ENCODE results near the gene PLCB3. TPM values are rescaled to one million over a fixed set of nuclear protein-coding genes. Genes with fewer than 3 reads are reported as not detected.

Gene PLCB3
- total RNA-seq, 2 experiments from 2014 or later: 4.4 to 4.7 TPM

- Mint-ChIP-seq H3K27ac (peak within 1 kb of the TSS; percentile 91), H3K4me3 (peak within 1 kb of the TSS; percentile 95), H3K9me3 (no peaks in the 10 kb centered on the region), H3K27me3 (ENCODE audit: low read depth) (no peaks in the 10 kb centered on the region), H3K4me1 (ENCODE audit: low read depth) (peaks cover 29% of the 10 kb centered on the region), H3K36me3 (ENCODE audit: low read depth) (peaks cover 14% of the 10 kb centered on the region)
- CTCF ChIA-PET: interaction anchor here (0.7 to 1.6 kb wide), 4 partner anchors 43 to 55 kb away, joined by 3 to 5 read pairs (median 4); partner anchors contain the start of gene CATSPERZ
- intact Hi-C loops (cut with micrococcal nuclease): loop anchor here (1.0 to 10.0 kb wide), 7 partner anchors 16 to 838 kb away; partner anchors contain the start of genes BAD, CDCA5, DNAJC4 and ESRRA
- DNase-seq: peak; percentile 80
These were observed 4.2 kb upstream of the PLCB3 start, which contains the start of gene PPP1R14B for GRCh38 chr11:64246871-64247728. Gene PPP1R14B, minus strand, starts transcription at chr11:64246943. Its CDS starts 270 bp downstream, at chr11:64246673.

- CTCF ChIA-PET: interaction anchor here (0.7 to 1.3 kb wide), 3 partner anchors 14 to 54 kb away, joined by 3 to 4 read pairs (median 3); no protein-coding TSS in a partner anchor
- intact Hi-C loops (cut with micrococcal nuclease): loop anchor here (2.0 to 10.0 kb wide), 2 partner anchors 17 to 837 kb away; partner anchors contain the start of genes CDCA5, DNAJC4 and ZFPL1
- Mint-ChIP-seq H3K27me3 (ENCODE audit: low read depth) (no peaks in the 10 kb centered on the region), H3K9me3 (no peaks in the 10 kb centered on the region), H3K27ac (no peak overlapping the region), H3K4me3 (peak overlapping the region; percentile 52), H3K36me3 (ENCODE audit: low read depth) (peaks cover 11% of the 10 kb centered on the region), H3K4me1 (ENCODE audit: low read depth) (peaks cover 25% of the 10 kb centered on the region)
- DNase-seq: no peak
These were observed 3.4 kb upstream of the PLCB3 start for GRCh38 chr11:64247729-64248531.

GRCh38 chr11:64248578-64248977 is 2.8 kb upstream of the PLCB3 start:
- peaks cover 6% of the 10 kb centered on the region for H3K36me3 Mint-ChIP-seq (ENCODE audit: low read depth)
- H3K4me1 Mint-ChIP-seq (ENCODE audit: low read depth): peaks cover 19% of the 10 kb centered on the region
- CTCF ChIA-PET: interaction anchor here (1.0 to 4.1 kb wide), 4 partner anchors 13 to 56 kb away, joined by 3 to 23 read pairs (median 7); partner anchors contain the start of gene ESRRA
- no peak overlapping the region for H3K27ac Mint-ChIP-seq
- H3K4me3 Mint-ChIP-seq: no peak overlapping the region
- DNase-seq: no peak
- intact Hi-C loops (cut with micrococcal nuclease): loop anchor here (10.0 kb wide), 1 partner anchor 836 kb away; the partner anchor contains the start of genes CDCA5 and ZFPL1
- no peaks in the 10 kb centered on the region for H3K9me3 Mint-ChIP-seq
- H3K27me3 Mint-ChIP-seq (ENCODE audit: low read depth): no peaks in the 10 kb centered on the region

- DNase-seq: no peak
- Mint-ChIP-seq H3K4me3 (no peak overlapping the region), H3K4me1 (ENCODE audit: low read depth) (peaks cover 17% of the 10 kb centered on the region), H3K9me3 (no peaks in the 10 kb centered on the region), H3K27ac (no peak overlapping the region), H3K36me3 (ENCODE audit: low read depth) (peaks cover 1% of the 10 kb centered on the region), H3K27me3 (ENCODE audit: low read depth) (no peaks in the 10 kb centered on the region)
- intact Hi-C loops (cut with micrococcal nuclease): loop anchor here (10.0 kb wide), 1 partner anchor 836 kb away; the partner anchor contains the start of genes CDCA5 and ZFPL1
- CTCF ChIA-PET: interaction anchor here (1.5 to 4.1 kb wide), 3 partner anchors 23 to 55 kb away, joined by 5 to 23 read pairs (median 10); partner anchors contain the start of gene ESRRA
These were observed 2.3 kb upstream of the PLCB3 start for GRCh38 chr11:64249038-64249437.

- Mint-ChIP-seq H3K27me3 (ENCODE audit: low read depth) (no peaks in the 10 kb centered on the region), H3K27ac (no peak overlapping the region)
- DNase-seq: no peak
These were observed 1.5 kb upstream of the PLCB3 start for GRCh38 chr11:64249563-64250414.

GRCh38 chr11:64250415-64251015 is 815 bp upstream of the PLCB3 start:
- Mint-ChIP-seq H3K9me3 (no peaks in the 10 kb centered on the region), H3K4me1 (ENCODE audit: low read depth) (peaks cover 13% of the 10 kb centered on the region), H3K27ac (no peak overlapping the region), H3K27me3 (ENCODE audit: low read depth) (no peaks in the 10 kb centered on the region), H3K4me3 (peak overlapping the region; percentile 76), H3K36me3 (ENCODE audit: low read depth) (no peaks in the 10 kb centered on the region)
- intact Hi-C loops (cut with micrococcal nuclease): loop anchor here (1.0 kb wide), 3 partner anchors 19 to 55 kb away; partner anchors contain the start of genes ESRRA and FERMT3
- no peak for DNase-seq
- CTCF ChIA-PET: interaction anchor here (0.5 to 4.1 kb wide), 14 partner anchors 19 to 1431 kb away, joined by 3 to 27 read pairs (median 5); partner anchors contain the start of genes CATSPERZ, ESRRA and FERMT3

More at GRCh38 chr11:64249563-64250414, 1.5 kb upstream of the PLCB3 start:
- Mint-ChIP-seq H3K4me3 (peak overlapping the region; percentile 4), H3K4me1 (ENCODE audit: low read depth) (peaks cover 17% of the 10 kb centered on the region), H3K36me3 (ENCODE audit: low read depth) (peaks cover 1% of the 10 kb centered on the region), H3K9me3 (no peaks in the 10 kb centered on the region)
- intact Hi-C loops (cut with micrococcal nuclease): loop anchor here (10.0 kb wide), 1 partner anchor 835 kb away; the partner anchor contains the start of genes CDCA5 and ZFPL1
- CTCF ChIA-PET: interaction anchor here (0.6 to 4.1 kb wide), 10 partner anchors 20 to 105 kb away, joined by 3 to 27 read pairs (median 7); partner anchors contain the start of genes CATSPERZ, ESRRA and FERMT3

GRCh38 chr11:64251753-64252002 is 348 bp downstream of the PLCB3 start:
- intact Hi-C loops (cut with micrococcal nuclease): loop anchor here (1.0 kb wide), 3 partner anchors 18 to 54 kb away; partner anchors contain the start of genes ESRRA and FERMT3
- CTCF ChIA-PET: interaction anchor here (1.5 to 4.1 kb wide), 6 partner anchors 9 to 53 kb away, joined by 3 to 27 read pairs (median 14); partner anchors contain the start of genes CATSPERZ, ESRRA and FERMT3
- Mint-ChIP-seq H3K36me3 (ENCODE audit: low read depth) (no peaks in the 10 kb centered on the region), H3K9me3 (no peaks in the 10 kb centered on the region), H3K4me3 (peak overlapping the region; percentile 84), H3K4me1 (ENCODE audit: low read depth) (peaks cover 13% of the 10 kb centered on the region), H3K27me3 (ENCODE audit: low read depth) (no peaks in the 10 kb centered on the region), H3K27ac (no peak overlapping the region)
- no peak for DNase-seq

GRCh38 chr11:64252003-64252872 is 908 bp downstream of the PLCB3 start:
- H3K4me1 Mint-ChIP-seq (ENCODE audit: low read depth): peaks cover 13% of the 10 kb centered on the region
- H3K36me3 Mint-ChIP-seq (ENCODE audit: low read depth): no peaks in the 10 kb centered on the region
- no peak for DNase-seq
- CTCF ChIA-PET: interaction anchor here (0.6 to 4.1 kb wide), 8 partner anchors 9 to 319 kb away, joined by 3 to 27 read pairs (median 8); partner anchors contain the start of genes CATSPERZ, ESRRA and FERMT3
- H3K4me3 Mint-ChIP-seq: peak overlapping the region; percentile 84
- no peak overlapping the region for H3K27ac Mint-ChIP-seq
- intact Hi-C loops (cut with micrococcal nuclease): no loop called here
- H3K27me3 Mint-ChIP-seq (ENCODE audit: low read depth): no peaks in the 10 kb centered on the region
- no peaks in the 10 kb centered on the region for H3K9me3 Mint-ChIP-seq

- DNase-seq: no peak
- Mint-ChIP-seq H3K4me1 (ENCODE audit: low read depth) (peaks cover 13% of the 10 kb centered on the region), H3K27ac (no peak overlapping the region), H3K9me3 (no peaks in the 10 kb centered on the region), H3K4me3 (no peak overlapping the region), H3K36me3 (ENCODE audit: low read depth) (no peaks in the 10 kb centered on the region), H3K27me3 (ENCODE audit: low read depth) (no peaks in the 10 kb centered on the region)
- CTCF ChIA-PET: interaction anchor here (0.6 to 3.5 kb wide), 2 partner anchors 10 to 49 kb away, joined by 4 to 27 read pairs; partner anchors contain the start of gene CATSPERZ
- intact Hi-C loops (cut with micrococcal nuclease): no loop called here
These were observed 1.7 kb downstream of the PLCB3 start for GRCh38 chr11:64253043-64253442.

- no peaks in the 10 kb centered on the region for H3K36me3 Mint-ChIP-seq (ENCODE audit: low read depth)
- H3K9me3 Mint-ChIP-seq: no peaks in the 10 kb centered on the region
- intact Hi-C loops (cut with micrococcal nuclease): no loop called here
- H3K27ac Mint-ChIP-seq: no peak overlapping the region
- CTCF ChIA-PET: interaction anchor here (0.6 kb wide), 1 partner anchor 269 kb away, joined by 3 read pairs; no protein-coding TSS in a partner anchor
- peaks cover 13% of the 10 kb centered on the region for H3K4me1 Mint-ChIP-seq (ENCODE audit: low read depth)
- DNase-seq: no peak
- H3K4me3 Mint-ChIP-seq: no peak overlapping the region
- H3K27me3 Mint-ChIP-seq (ENCODE audit: low read depth): no peaks in the 10 kb centered on the region
These were observed 2.2 kb downstream of the PLCB3 start for GRCh38 chr11:64253481-64253880.
